Gastroesophageal sphincter (tissue), 4 donors: Measurements from ENCODE around the gene PLIN4. TPM values are rescaled to one million over a fixed set of nuclear protein-coding genes. Genes with fewer than 3 reads are reported as not detected.

ENCODE experiments used
- ATAC-seq: fragments of 150-250 bp; one replicate; pipeline ENCODE4 v1.9.1; 2016; ENCODE audit warnings: mild to moderate bottlenecking, moderate library complexity
- H3K27ac ChIP-seq, 4 donors: fragments of 200-600 bp; sonication (generic) in 3 of 4; 1 replicate in 3 of 4; 2 replicates in 1 of 4; pipeline ENCODE4 v1.5.1; 2016 to 2019
- H3K27me3 ChIP-seq: fragments of 200-600 bp; sonication (generic); one replicate; pipeline ENCODE4 v1.5.1; 2019
- H3K36me3 ChIP-seq, 2 donors: fragments of 200-600 bp; sonication (generic); one replicate each; pipeline ENCODE4 v1.5.1; 2019; ENCODE audit warnings: control low read depth in 1 of 2
- H3K4me1 ChIP-seq, 3 donors: fragments of 200-600 bp; sonication (generic); 1 replicate in 2 of 3; 2 replicates in 1 of 3; pipeline ENCODE4 v1.5.1; 2016 to 2019; ENCODE audit warnings: control low read depth in 2 of 3
- H3K4me3 ChIP-seq, 2 donors: fragments of 200-600 bp; sonication (generic); one replicate each; pipeline ENCODE4 v1.5.1; 2019; ENCODE audit warnings: mild to moderate bottlenecking in 1 of 2, moderate library complexity in 1 of 2
- H3K9me3 ChIP-seq, 3 donors: fragments of 200-600 bp; sonication (generic); one replicate each; pipeline ENCODE4 v1.5.1; 2017 to 2019; ENCODE audit warnings: control low read depth in 2 of 3
- CTCF ChIP-seq, 4 experiments: fragments of 200-600 bp in 2 of 4; fragments of 450-650 bp in 2 of 4; sonication (generic) in 1 of 4; IDR thresholded peaks; one replicate each; pipeline ENCODE4 v1.5.1; 2017 to 2019; ENCODE audit warnings: antibody characterized with exemption in 4 of 4, mild to moderate bottlenecking in 2 of 4, moderate library complexity in 2 of 4
- EP300 ChIP-seq: sonication (generic); formaldehyde crosslinking; IDR thresholded peaks from one replicate; pipeline ENCODE4 v1.6.1; 2017; ENCODE audit warnings: antibody characterized with exemption, mild to moderate bottlenecking
- POLR2A ChIP-seq, 2 donors: fragments of 450-650 bp; IDR thresholded peaks; one replicate each; pipeline ENCODE4 v1.6.1; 2017; ENCODE audit warnings: antibody characterized with exemption in 2 of 2, mild to moderate bottlenecking in 2 of 2, moderate library complexity in 1 of 2
- POLR2AphosphoS5 ChIP-seq: sonication (generic); formaldehyde crosslinking; IDR thresholded peaks from one replicate; pipeline ENCODE4 v1.6.1; 2017; ENCODE audit warnings: antibody characterized with exemption
- whole genome bisulfite sequencing, 2 donors: methylation state at CpG; one replicate each; pipeline ENCODE4 v1.1.5; 2018; ENCODE audit warnings: low coverage in 1 of 2; 5-methylcytosine and 5-hydroxymethylcytosine counted together
- total RNA-seq, 4 donors: library from RNA; depleted of rRNA; stranded (reverse); fragments of >200 nt; gene quantifications; one replicate each; pipeline ENCODE4 v1.1.0, GENCODE V29; 2016

Gene PLIN4
- total RNA-seq, 4 donors from 2014 or later: 66.0 to 145 (median 87.5) TPM

- WGBS, 2 donors: no CpG with 5 or more reads among the region's 23 CpGs
- Histone ChIP-seq H3K4me1 (peaks cover 0 to 64% (median 0%) of the 10 kb centered on the region in 3 donors), H3K9me3 (no peaks in the 10 kb centered on the region), H3K4me3 (no peak overlapping the region), H3K27me3 (no peaks in the 10 kb centered on the region), H3K27ac (peak overlapping the region in 2 of 4 donors; percentile 38 to 66), H3K36me3 (peaks cover 0 to 95% of the 10 kb centered on the region in 2 donors)
- TF ChIP-seq EP300: no peak
- no peak for TF ChIP-seq POLR2AphosphoS5
- TF ChIP-seq CTCF (IDR thresholded peaks at IDR 0.05): no peak
- TF ChIP-seq POLR2A (IDR thresholded peaks at IDR 0.05): no peak
- no peak for ATAC-seq
These were observed 14.0 kb downstream of the PLIN4 start for GRCh38 chr19:4504297-4504701.

- H3K36me3 ChIP-seq: peaks cover 0 to 100% of the 10 kb centered on the region in 2 donors
- peaks cover 0 to 63% (median 0%) of the 10 kb centered on the region in 3 donors for H3K4me1 ChIP-seq
- 73% methylated on average over 3 of the region's 10 CpGs; no CpG with 5 or more reads in 1 of the 2 donors for WGBS, 2 donors
- TF ChIP-seq CTCF (IDR thresholded peaks at IDR 0.05) (no peak), POLR2AphosphoS5 (no peak), POLR2A (IDR thresholded peaks at IDR 0.05) (no peak), EP300 (no peak)
- H3K27me3 ChIP-seq: no peaks in the 10 kb centered on the region
- H3K4me3 ChIP-seq: no peak overlapping the region
- no peak for ATAC-seq
- H3K27ac ChIP-seq: peak overlapping the region in 2 of 4 donors; percentile 57 to 66
- H3K9me3 ChIP-seq: no peaks in the 10 kb centered on the region
These were observed 14.5 kb downstream of the PLIN4 start for GRCh38 chr19:4503825-4504170.

DNA sequence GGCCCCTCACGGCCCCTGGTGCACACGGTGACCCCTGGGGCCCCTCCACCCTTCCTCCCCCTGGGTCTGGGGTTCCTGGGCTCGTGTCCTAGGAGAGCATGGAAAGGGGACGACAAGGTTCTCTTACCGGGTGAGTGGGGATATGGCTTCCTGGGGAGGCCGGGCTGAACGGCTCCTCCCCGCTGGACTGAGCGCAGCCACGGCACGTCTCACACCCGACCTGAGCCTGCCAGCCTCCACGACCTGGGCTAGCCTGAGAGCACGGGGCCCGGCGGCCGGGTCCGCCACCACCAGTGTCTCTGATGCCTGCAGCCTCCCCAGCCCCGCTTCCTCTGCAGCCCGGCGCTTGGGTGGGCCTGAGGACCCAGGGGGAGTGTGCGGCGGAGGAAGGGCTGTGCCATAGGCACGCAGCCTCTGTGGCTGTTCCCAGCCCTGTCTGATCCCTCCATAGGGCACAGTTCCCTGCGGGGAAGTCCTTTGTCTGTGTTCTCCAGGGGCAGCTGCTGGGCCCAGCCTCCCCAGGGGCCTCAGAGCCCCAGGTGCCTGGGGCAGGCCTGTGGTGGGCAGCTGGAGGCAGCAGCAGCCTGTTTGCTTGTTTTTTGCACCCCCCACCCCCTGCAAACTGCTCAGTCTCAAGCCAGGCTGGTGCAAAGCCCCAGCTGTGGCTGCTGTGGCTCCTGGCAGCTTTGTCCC lies 15.0 kb downstream of the PLIN4 start:
- no peaks in the 10 kb centered on the region for H3K27me3 ChIP-seq
- no peak for ATAC-seq
- no CpG with 5 or more reads among the region's 25 CpGs for WGBS, 2 donors
- peak overlapping the region in 3 of 4 donors; percentile 3 to 66 (median 57) for H3K27ac ChIP-seq
- TF ChIP-seq EP300 (no peak), POLR2A (IDR thresholded peaks at IDR 0.05) (no peak), CTCF (IDR thresholded peaks at IDR 0.05) (no peak), POLR2AphosphoS5 (no peak)
- H3K9me3 ChIP-seq: no peaks in the 10 kb centered on the region
- H3K4me3 ChIP-seq: no peak overlapping the region
- peaks cover 0 to 100% of the 10 kb centered on the region in 2 donors for H3K36me3 ChIP-seq
- H3K4me1 ChIP-seq: peaks cover 0 to 58% (median 0%) of the 10 kb centered on the region in 3 donors

- no peak for TF ChIP-seq POLR2A (IDR thresholded peaks at IDR 0.05)
- no peak for TF ChIP-seq POLR2AphosphoS5
- TF ChIP-seq EP300: no peak
- no peak for TF ChIP-seq CTCF (IDR thresholded peaks at IDR 0.05)
- peaks cover 0 to 50% (median 0%) of the 10 kb centered on the region in 3 donors for H3K4me1 ChIP-seq
- peaks cover 0 to 100% of the 10 kb centered on the region in 2 donors for H3K36me3 ChIP-seq
- no peak for ATAC-seq
- H3K27ac ChIP-seq: peak overlapping the region in 3 of 4 donors; percentile 15 to 66 (median 57)
- no peak overlapping the region for H3K4me3 ChIP-seq
- WGBS, 2 donors: 47 to 69% methylated on average over 3 to 8 of the region's 37 CpGs
- H3K27me3 ChIP-seq: no peaks in the 10 kb centered on the region
- no peaks in the 10 kb centered on the region for H3K9me3 ChIP-seq
These were observed 15.8 kb downstream of the PLIN4 start for GRCh38 chr19:4502282-4503131.
